SH-SY5Y (cell line): ENCODE results near the gene AATK.

Source experiments
- GATA2 ChIP-seq: IDR thresholded peaks from 2 replicates; pipeline ENCODE4 v1.6.1; 2011; ENCODE audit warnings: mild to moderate bottlenecking, low read depth, low read length
- GATA3 ChIP-seq: IDR thresholded peaks from 2 replicates; pipeline ENCODE4 v1.6.1; 2011; ENCODE audit warnings: low read depth, mild to moderate bottlenecking, low read length, moderate library complexity

- TF ChIP-seq GATA2 (no peak), GATA3 (no peak)
These were observed 75.5 kb downstream of the AATK start for GRCh38 chr17:81090361-81091136.
